SK-N-MC (cell line): Measurements from ENCODE around the gene ODF4.

Source experiments
- EZH2 ChIP-seq: fragments of 200-600 bp; sonication (generic); IDR thresholded peaks from one replicate; pipeline ENCODE4 v1.6.1; 2017; ENCODE audit warnings: antibody characterized with exemption
- POLR2AphosphoS5 ChIP-seq: IDR thresholded peaks from 2 replicates; pipeline ENCODE4 v1.6.1; 2012; ENCODE audit warnings: mild to moderate bottlenecking, low read depth, low read length, borderline replicate concordance

DNA sequence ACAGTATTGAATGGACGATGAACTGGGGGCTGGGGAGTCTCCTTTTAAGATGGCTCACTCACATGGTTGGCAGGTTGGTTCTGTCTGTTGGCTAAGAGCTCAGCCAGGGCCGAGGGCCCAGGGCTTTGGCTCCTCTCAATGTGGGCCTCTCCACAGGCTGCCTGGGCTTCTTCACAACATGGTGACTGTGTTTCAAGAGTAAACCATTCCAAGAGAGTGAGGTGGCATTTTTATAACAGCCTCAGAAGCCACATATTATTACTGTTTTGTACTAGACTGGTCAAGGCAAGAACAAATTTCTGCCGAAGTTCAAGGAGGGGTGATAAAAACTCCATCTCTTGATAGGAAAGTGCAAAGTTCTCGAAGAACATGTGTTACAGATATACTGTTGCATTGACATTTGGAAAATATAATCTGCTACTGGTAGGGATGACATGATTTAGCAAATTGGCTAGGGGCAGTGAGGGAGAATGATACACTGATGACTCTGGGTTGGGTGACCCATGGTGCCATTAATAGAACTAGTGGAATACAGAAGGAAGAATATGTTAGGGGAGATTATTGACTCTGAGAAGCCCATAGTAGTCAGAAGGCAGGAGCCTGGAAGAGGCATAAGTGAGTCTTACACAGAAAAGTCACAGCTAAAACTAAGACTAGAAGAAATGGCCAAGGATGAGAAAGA, 23.2 kb downstream of the ODF4 start:
- no peak for TF ChIP-seq EZH2
- TF ChIP-seq POLR2AphosphoS5: no peak
